Stomach smooth muscle (tissue), 2 donors: ENCODE data around the gene PDE4D.
"Not testable (repeated sequence)": the region's sequence is repeated elsewhere in the genome, so short reads cannot be mapped to it uniquely, and the experiment has no call there.

Source experiments
- H3K27ac ChIP-seq: one replicate; pipeline ENCODE4 v1.7.0; 2013; ENCODE audit warnings: mild to moderate bottlenecking, low read length, inconsistent platforms
- H3K27me3 ChIP-seq, 2 donors: one replicate each; pipeline ENCODE4 v1.7.0; 2013; ENCODE audit warnings: low read length in 2 of 2; ENCODE audit not compliant: insufficient read depth in 2 of 2, control insufficient read depth in 1 of 2
- H3K36me3 ChIP-seq, 2 donors: one replicate each; pipeline ENCODE4 v1.7.0; 2013; ENCODE audit warnings: low read length in 2 of 2; ENCODE audit not compliant: control insufficient read depth in 2 of 2, insufficient read depth in 2 of 2
- H3K4me1 ChIP-seq: one replicate; pipeline ENCODE4 v1.7.0; 2013; ENCODE audit warnings: low read length; ENCODE audit not compliant: control insufficient read depth, insufficient read depth
- H3K4me3 ChIP-seq, 2 donors: one replicate each; pipeline ENCODE4 v1.7.0; 2013; ENCODE audit warnings: low read length in 2 of 2
- H3K9ac ChIP-seq, 2 donors: one replicate each; pipeline ENCODE4 v1.7.0; 2013; ENCODE audit warnings: low read length in 2 of 2, mild to moderate bottlenecking in 1 of 2
- H3K9me3 ChIP-seq, 2 donors: one replicate each; pipeline ENCODE4 v1.7.0; 2013; ENCODE audit warnings: low read length in 2 of 2; ENCODE audit not compliant: control insufficient read depth in 2 of 2
- donor health status: healthy.
- donor health status: Pancreatic carcinoma.

Gene PDE4D

GRCh38 chr5:58970766-58971165 lies 922.8 kb downstream of the PDE4D start:
- H3K9ac ChIP-seq, result no peak overlapping the region
- no peaks in the 10 kb centered on the region for H3K4me1 ChIP-seq
- peaks cover 10 to 17% of the 10 kb centered on the region in 2 donors for H3K36me3 ChIP-seq
- H3K9me3 ChIP-seq, result no peaks in the 10 kb centered on the region
- H3K27me3 ChIP-seq, result no peaks in the 10 kb centered on the region
- H3K27ac ChIP-seq, result no peak overlapping the region
- no peak overlapping the region for H3K4me3 ChIP-seq

DNA sequence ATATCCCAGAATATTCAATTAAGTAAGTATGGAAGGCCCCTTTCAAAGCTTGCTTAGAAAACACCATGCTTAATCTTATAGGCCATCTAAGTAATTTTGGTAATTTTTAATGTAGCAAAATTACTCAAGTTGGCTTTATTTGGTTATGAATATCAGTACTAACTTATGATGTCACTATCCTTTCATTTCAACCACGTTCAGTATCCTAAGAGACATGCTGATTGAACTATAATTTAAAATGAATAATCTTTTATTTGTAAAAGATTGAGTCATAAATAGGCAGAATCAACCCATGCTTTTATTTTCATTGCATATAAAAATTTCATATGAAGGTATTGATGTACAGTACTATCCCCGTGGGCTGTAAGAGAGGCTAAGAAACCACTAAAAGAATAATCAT lies 923.7 kb downstream of the PDE4D start:
- no peak overlapping the region for H3K4me3 ChIP-seq
- H3K36me3 ChIP-seq, result peaks cover 6 to 11% of the 10 kb centered on the region in 2 donors
- H3K9me3 ChIP-seq, result no peaks in the 10 kb centered on the region
- no peaks in the 10 kb centered on the region for H3K27me3 ChIP-seq
- no peaks in the 10 kb centered on the region for H3K4me1 ChIP-seq
- no peak overlapping the region for H3K27ac ChIP-seq
- no peak overlapping the region for H3K9ac ChIP-seq

DNA sequence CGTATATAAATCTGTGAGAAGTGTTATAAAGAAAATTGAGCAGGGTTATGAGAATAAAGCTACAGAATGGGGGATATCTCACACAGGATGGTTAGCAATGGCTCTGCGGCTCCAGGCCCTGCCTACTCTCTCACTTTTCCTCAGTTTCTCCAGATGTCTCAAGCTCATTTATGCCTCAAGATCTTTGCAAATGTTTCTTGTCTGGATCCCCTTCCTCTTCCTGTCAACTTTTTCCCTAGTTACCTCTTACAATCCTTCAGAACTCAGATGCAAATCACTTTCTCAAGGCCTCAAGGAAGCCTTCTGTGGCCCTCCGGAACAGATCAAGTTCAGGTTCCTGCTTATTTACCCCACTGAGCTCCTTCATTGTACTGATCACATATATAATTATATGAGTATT lies 924.3 kb downstream of the PDE4D start:
- Histone ChIP-seq H3K27ac (no peak overlapping the region), H3K9ac (no peak overlapping the region), H3K4me3 (no peak overlapping the region), H3K27me3 (no peaks in the 10 kb centered on the region), H3K4me1 (no peaks in the 10 kb centered on the region), H3K36me3 (peaks cover 1 to 8% of the 10 kb centered on the region in 2 donors), H3K9me3 (no peaks in the 10 kb centered on the region)

GRCh38 chr5:58968350-58968749 lies 925.2 kb downstream of the PDE4D start:
- Histone ChIP-seq H3K9me3 (no peaks in the 10 kb centered on the region), H3K4me3 (no peak overlapping the region), H3K27me3 (no peaks in the 10 kb centered on the region), H3K4me1 (no peaks in the 10 kb centered on the region), H3K27ac (no peak overlapping the region), H3K9ac (no peak overlapping the region), H3K36me3 (peaks cover 0 to 3% of the 10 kb centered on the region in 2 donors)

GRCh38 chr5:58967597-58968281 lies 925.8 kb downstream of the PDE4D start:
- no peaks in the 10 kb centered on the region for H3K27me3 ChIP-seq
- H3K4me3 ChIP-seq, result no peak overlapping the region
- H3K27ac ChIP-seq, result no peak overlapping the region
- no peaks in the 10 kb centered on the region for H3K9me3 ChIP-seq
- no peaks in the 10 kb centered on the region for H3K4me1 ChIP-seq
- no peak overlapping the region for H3K9ac ChIP-seq
- H3K36me3 ChIP-seq, result no peaks in the 10 kb centered on the region

DNA sequence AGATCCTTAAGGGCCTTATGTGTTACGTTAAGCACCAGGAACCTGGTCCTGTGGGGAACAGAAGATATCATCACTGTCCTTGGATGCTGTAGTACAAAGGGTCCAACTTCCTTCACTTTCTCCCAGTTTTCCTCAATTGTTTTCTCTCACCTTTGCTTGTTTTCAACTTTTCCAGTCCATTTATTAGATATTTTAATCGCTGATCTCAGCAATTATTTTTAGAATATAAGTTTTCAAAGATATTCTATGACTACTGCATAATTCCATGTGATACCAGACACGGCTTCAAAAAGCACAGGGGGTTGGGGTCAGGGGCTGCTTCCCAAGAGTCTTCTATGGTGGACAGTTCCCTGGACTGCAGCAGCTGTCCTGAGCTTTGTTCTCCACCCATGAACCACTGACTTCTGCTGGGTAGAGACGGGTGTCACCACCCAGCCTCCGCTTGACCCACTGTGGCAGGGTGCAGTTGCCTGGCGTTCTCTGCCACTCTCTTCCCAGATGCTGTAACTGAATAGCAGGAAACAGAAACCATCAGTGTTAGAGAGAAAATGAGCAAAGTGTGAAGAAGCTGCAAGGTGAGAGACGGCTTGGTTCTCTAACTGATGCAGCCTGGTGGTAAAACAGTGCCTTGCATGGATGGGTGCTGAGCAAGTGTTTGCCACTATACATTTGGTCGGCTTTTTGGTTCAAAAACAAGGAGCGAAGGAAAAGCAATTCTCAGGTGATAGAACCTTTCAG lies 927.7 kb downstream of the PDE4D start:
- Histone ChIP-seq H3K4me3 (no peak overlapping the region), H3K27me3 (no peaks in the 10 kb centered on the region), H3K27ac (no peak overlapping the region), H3K9ac (no peak overlapping the region), H3K9me3 (no peaks in the 10 kb centered on the region), H3K36me3 (no peaks in the 10 kb centered on the region), H3K4me1 (no peaks in the 10 kb centered on the region)

DNA sequence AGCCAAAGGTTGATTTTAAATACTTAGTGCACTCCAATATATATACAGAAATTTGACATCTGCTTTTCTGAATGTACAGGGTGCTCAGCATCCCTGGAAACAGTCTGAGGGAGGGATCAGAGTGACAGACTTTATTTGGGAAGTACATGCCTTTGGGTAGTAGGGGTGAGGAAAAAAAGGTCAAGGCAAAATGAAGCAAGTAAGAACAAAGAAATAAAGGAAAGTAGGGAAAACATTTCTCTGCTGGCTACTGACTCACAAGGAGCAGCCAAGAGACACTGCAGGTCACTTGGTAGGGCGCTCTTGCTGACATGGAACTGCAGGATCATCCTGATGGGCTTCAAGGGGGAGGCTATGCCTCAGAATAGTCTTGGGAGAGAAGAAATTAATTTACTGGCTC lies 929.7 kb downstream of the PDE4D start:
- no peak overlapping the region for H3K4me3 ChIP-seq
- no peak overlapping the region for H3K9ac ChIP-seq
- H3K9me3 ChIP-seq, result no peaks in the 10 kb centered on the region
- H3K4me1 ChIP-seq, result no peaks in the 10 kb centered on the region
- no peaks in the 10 kb centered on the region for H3K36me3 ChIP-seq
- no peaks in the 10 kb centered on the region for H3K27me3 ChIP-seq
- H3K27ac ChIP-seq, result no peak overlapping the region

- no peak overlapping the region for H3K9ac ChIP-seq
- no peak overlapping the region for H3K27ac ChIP-seq
- H3K36me3 ChIP-seq, result no peaks in the 10 kb centered on the region
- no peaks in the 10 kb centered on the region for H3K27me3 ChIP-seq
- no peaks in the 10 kb centered on the region for H3K9me3 ChIP-seq
- H3K4me1 ChIP-seq, result no peaks in the 10 kb centered on the region
- H3K4me3 ChIP-seq, result no peak overlapping the region
Measured at GRCh38 chr5:58963361-58963760, 930.2 kb downstream of the PDE4D start.

GRCh38 chr5:58961631-58962280 lies 931.8 kb downstream of the PDE4D start:
- no peaks in the 10 kb centered on the region for H3K9me3 ChIP-seq
- H3K4me1 ChIP-seq, result no peaks in the 10 kb centered on the region
- H3K9ac ChIP-seq, result no peak overlapping the region
- H3K4me3 ChIP-seq, result no peak overlapping the region
- H3K27me3 ChIP-seq, result no peaks in the 10 kb centered on the region
- no peak overlapping the region for H3K27ac ChIP-seq
- H3K36me3 ChIP-seq, result no peaks in the 10 kb centered on the region

- Histone ChIP-seq H3K27me3 (no peaks in the 10 kb centered on the region), H3K4me3 (no peak overlapping the region), H3K9ac (no peak overlapping the region), H3K4me1 (no peaks in the 10 kb centered on the region), H3K36me3 (no peaks in the 10 kb centered on the region), H3K9me3 (no peaks in the 10 kb centered on the region), H3K27ac (no peak overlapping the region)
Measured at GRCh38 chr5:58958701-58959100, 934.8 kb downstream of the PDE4D start.

GRCh38 chr5:58953218-58953617 lies 940.3 kb downstream of the PDE4D start:
- H3K27ac ChIP-seq, H3K27me3 ChIP-seq, H3K9me3 ChIP-seq, H3K9ac ChIP-seq, H3K4me3 ChIP-seq, H3K4me1 ChIP-seq, H3K36me3 ChIP-seq: not testable (repeated sequence)
